Measurements from ENCODE around the gene NPAS2. TPM values are rescaled to one million over a fixed set of nuclear protein-coding genes. Genes with fewer than 3 reads are reported as not detected.

The NPAS2 gene
- total RNA-seq, 1 donor from 2014 or later, result 11.4 TPM

- ATAC-seq (no peak), DNase-seq (no peak)
- TF ChIP-seq CTCF (IDR thresholded peaks at IDR 0.05), result no peak
- H3K9me3 ChIP-seq, result no peaks in the 10 kb centered on the region
- no peaks in the 10 kb centered on the region for H3K4me1 ChIP-seq
- no peaks in the 10 kb centered on the region for H3K36me3 ChIP-seq
- H3K27me3 ChIP-seq, result no peaks in the 10 kb centered on the region
- H3K4me3 ChIP-seq, result no peak overlapping the region
- no peak overlapping the region for H3K27ac ChIP-seq
- intact Hi-C loops (cut with DNase I), result no loop called here
These were observed 23.3 kb upstream of the NPAS2 start for GRCh38 chr2:100796499-100797100.

GRCh38 chr2:100799686-100800085 is 20.3 kb upstream of the NPAS2 start:
- no peaks in the 10 kb centered on the region for H3K4me1 ChIP-seq
- DNase-seq (no peak), ATAC-seq (no peak)
- no peak overlapping the region for H3K27ac ChIP-seq
- no peaks in the 10 kb centered on the region for H3K36me3 ChIP-seq
- intact Hi-C loops (cut with DNase I), result no loop called here
- no peaks in the 10 kb centered on the region for H3K9me3 ChIP-seq
- no peak overlapping the region for H3K4me3 ChIP-seq
- TF ChIP-seq CTCF (IDR thresholded peaks at IDR 0.05), result no peak
- H3K27me3 ChIP-seq, result peaks cover 4% of the 10 kb centered on the region

- Histone ChIP-seq H3K4me3 (no peak overlapping the region), H3K27me3 (peaks cover 4% of the 10 kb centered on the region), H3K27ac (no peak overlapping the region), H3K4me1 (no peaks in the 10 kb centered on the region), H3K36me3 (no peaks in the 10 kb centered on the region), H3K9me3 (no peaks in the 10 kb centered on the region)
- no peak for TF ChIP-seq CTCF (IDR thresholded peaks at IDR 0.05)
- no peak for ATAC-seq
- intact Hi-C loops (cut with DNase I), result no loop called here
- no peak for DNase-seq
These were observed 19.0 kb upstream of the NPAS2 start for GRCh38 chr2:100800915-100801314.

- Histone ChIP-seq H3K27ac (no peak overlapping the region), H3K4me3 (no peak overlapping the region), H3K9me3 (no peaks in the 10 kb centered on the region), H3K36me3 (no peaks in the 10 kb centered on the region), H3K4me1 (no peaks in the 10 kb centered on the region), H3K27me3 (peaks cover 4% of the 10 kb centered on the region)
- intact Hi-C loops (cut with DNase I), result no loop called here
- ATAC-seq (peak; percentile 73), DNase-seq (no peak)
- no peak for TF ChIP-seq CTCF (IDR thresholded peaks at IDR 0.05)
These were observed 18.5 kb upstream of the NPAS2 start for GRCh38 chr2:100801402-100801801.

- intact Hi-C loops (cut with DNase I), result no loop called here
- DNase-seq, result no peak
- H3K4me1 ChIP-seq, result no peaks in the 10 kb centered on the region
- no peaks in the 10 kb centered on the region for H3K36me3 ChIP-seq
- H3K4me3 ChIP-seq, result no peak overlapping the region
- H3K27ac ChIP-seq, result no peak overlapping the region
- no peak for ATAC-seq
- H3K27me3 ChIP-seq, result peaks cover 4% of the 10 kb centered on the region
- H3K9me3 ChIP-seq, result no peaks in the 10 kb centered on the region
- no peak for TF ChIP-seq CTCF (IDR thresholded peaks at IDR 0.05)
These were observed 17.9 kb upstream of the NPAS2 start for GRCh38 chr2:100802066-100802465.

- intact Hi-C loops (cut with DNase I), result no loop called here
- Histone ChIP-seq H3K9me3 (no peaks in the 10 kb centered on the region), H3K36me3 (no peaks in the 10 kb centered on the region), H3K27me3 (peaks cover 4% of the 10 kb centered on the region), H3K4me1 (no peaks in the 10 kb centered on the region), H3K27ac (no peak overlapping the region), H3K4me3 (no peak overlapping the region)
- TF ChIP-seq CTCF (IDR thresholded peaks at IDR 0.05), result no peak
- ATAC-seq (no peak), DNase-seq (no peak)
These were observed 16.6 kb upstream of the NPAS2 start for GRCh38 chr2:100803334-100803733.

All from upper lobe of right lung (tissue), 1 donor.